Testis (tissue), 3 donors: Measurements from ENCODE around the gene SSBP3. TPM values are rescaled to one million over a fixed set of nuclear protein-coding genes. Genes with fewer than 3 reads are reported as not detected.

ENCODE experiments used
- DNase-seq: peaks from one replicate; pipeline ENCODE4 v3.0.0-alpha.2; 2019
- H3K27ac ChIP-seq, 2 donors: fragments of 200-600 bp; sonication (generic); one replicate each; pipeline ENCODE4 v1.5.1; 2019
- H3K27me3 ChIP-seq: fragments of 200-600 bp; sonication (generic); one replicate; pipeline ENCODE4 v1.5.1; 2019
- H3K36me3 ChIP-seq: fragments of 200-600 bp; sonication (generic); one replicate; pipeline ENCODE4 v1.5.1; 2017; ENCODE audit warnings: low read depth; ENCODE audit errors: missing control alignments
- H3K4me1 ChIP-seq: fragments of 200-600 bp; sonication (generic); one replicate; pipeline ENCODE4 v1.5.1; 2019
- H3K4me3 ChIP-seq, 2 donors: fragments of 200-600 bp; sonication (generic); one replicate each; pipeline ENCODE4 v1.5.1; 2017 to 2019
- H3K9me3 ChIP-seq: fragments of 200-600 bp; sonication (generic); one replicate; pipeline ENCODE4 v1.5.1; 2017
- POLR2A ChIP-seq: fragments of 450-650 bp; IDR thresholded peaks from one replicate; pipeline ENCODE4 v1.6.1; 2017; ENCODE audit warnings: antibody characterized with exemption, mild to moderate bottlenecking, moderate library complexity
- WGBS, 2 donors: methylation state at CpG; one replicate each; pipeline ENCODE4 v1.1.5; 2018; 5-methylcytosine and 5-hydroxymethylcytosine counted together
- intact Hi-C: fragments of 100-400 bp; cut with DNase I; formaldehyde crosslinking; loops from one replicate; pipeline ENCODE4 v1.15.1; 2023; ENCODE audit warnings: low total_unique reads
- polyA plus RNA-seq: library from polyadenylated mRNA; stranded (reverse); fragments of 350-450 nt; fragmentation: Illumina TruSeq; extraction: RNeasy Lipid Tissue Mini Kit (QIAGEN cat#74804); gene quantifications from one replicate; pipeline ENCODE4 v1.2.3, GENCODE V29; 2014; ENCODE audit warnings: low read depth, low replicate concordance; ENCODE audit not compliant: insufficient read depth
- total RNA-seq, 2 donors: library from RNA; depleted of rRNA; stranded (reverse); fragments of >200 nt; gene quantifications; one replicate each; pipeline ENCODE4 v1.2.3, GENCODE V29; 2016
- TF ChIP-seq, protein P1 (sequence below), 3 experiments: fragments of 450-650 bp in 2 of 3; fragments of 200-600 bp in 1 of 3; sonication (generic) in 1 of 3; IDR thresholded peaks; one replicate each; pipeline ENCODE4 v1.5.1; 2016 to 2019; ENCODE audit warnings: antibody characterized with exemption in 3 of 3, mild to moderate bottlenecking in 2 of 3, moderate library complexity in 1 of 3

The SSBP3 gene
- total and polyA plus RNA-seq, 3 donors from 2014 or later: 88.8 to 99.0 (median 91.6) TPM

DNA sequence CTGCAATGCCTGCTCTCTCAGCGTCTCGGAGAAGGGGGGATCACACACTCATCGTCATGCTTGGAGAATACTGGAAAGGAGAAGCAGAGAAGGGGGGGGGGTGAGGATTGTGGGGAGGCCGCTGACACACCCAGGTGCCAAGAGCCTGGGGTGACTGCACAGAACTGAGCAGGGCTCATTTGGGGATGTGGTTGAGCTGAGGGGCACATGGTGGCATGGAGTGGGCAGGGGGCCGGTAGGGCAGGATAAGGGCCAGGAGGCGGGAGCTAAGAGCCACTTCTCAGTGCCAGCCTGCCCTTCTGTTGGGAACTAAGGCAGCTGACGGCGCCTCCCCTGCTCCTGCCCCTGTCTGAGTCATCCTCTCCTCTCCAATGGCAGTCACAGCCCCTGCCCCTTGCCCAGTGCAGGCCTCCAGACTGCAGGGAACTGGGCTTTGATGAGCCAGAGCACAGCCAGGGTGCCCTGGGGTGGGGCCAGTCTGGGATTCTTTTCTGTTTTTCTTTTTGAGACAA lies 179.0 kb downstream of the SSBP3 start:
- H3K9me3 ChIP-seq: no peaks in the 10 kb centered on the region
- peaks cover 56% of the 10 kb centered on the region for H3K4me1 ChIP-seq
- H3K4me3 ChIP-seq: no peak overlapping the region
- no peaks in the 10 kb centered on the region for H3K36me3 ChIP-seq
- 73 to 83% methylated on average over 8 of the region's 8 CpGs for WGBS, 2 donors
- peak; percentile 56 for DNase-seq
- TF ChIP-seq, protein P1, sequence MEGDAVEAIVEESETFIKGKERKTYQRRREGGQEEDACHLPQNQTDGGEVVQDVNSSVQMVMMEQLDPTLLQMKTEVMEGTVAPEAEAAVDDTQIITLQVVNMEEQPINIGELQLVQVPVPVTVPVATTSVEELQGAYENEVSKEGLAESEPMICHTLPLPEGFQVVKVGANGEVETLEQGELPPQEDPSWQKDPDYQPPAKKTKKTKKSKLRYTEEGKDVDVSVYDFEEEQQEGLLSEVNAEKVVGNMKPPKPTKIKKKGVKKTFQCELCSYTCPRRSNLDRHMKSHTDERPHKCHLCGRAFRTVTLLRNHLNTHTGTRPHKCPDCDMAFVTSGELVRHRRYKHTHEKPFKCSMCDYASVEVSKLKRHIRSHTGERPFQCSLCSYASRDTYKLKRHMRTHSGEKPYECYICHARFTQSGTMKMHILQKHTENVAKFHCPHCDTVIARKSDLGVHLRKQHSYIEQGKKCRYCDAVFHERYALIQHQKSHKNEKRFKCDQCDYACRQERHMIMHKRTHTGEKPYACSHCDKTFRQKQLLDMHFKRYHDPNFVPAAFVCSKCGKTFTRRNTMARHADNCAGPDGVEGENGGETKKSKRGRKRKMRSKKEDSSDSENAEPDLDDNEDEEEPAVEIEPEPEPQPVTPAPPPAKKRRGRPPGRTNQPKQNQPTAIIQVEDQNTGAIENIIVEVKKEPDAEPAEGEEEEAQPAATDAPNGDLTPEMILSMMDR (IDR thresholded peaks at IDR 0.05): no peak
- TF ChIP-seq POLR2A: no peak
- intact Hi-C loops: no loop called here
- no peaks in the 10 kb centered on the region for H3K27me3 ChIP-seq
- no peak overlapping the region for H3K27ac ChIP-seq

DNA sequence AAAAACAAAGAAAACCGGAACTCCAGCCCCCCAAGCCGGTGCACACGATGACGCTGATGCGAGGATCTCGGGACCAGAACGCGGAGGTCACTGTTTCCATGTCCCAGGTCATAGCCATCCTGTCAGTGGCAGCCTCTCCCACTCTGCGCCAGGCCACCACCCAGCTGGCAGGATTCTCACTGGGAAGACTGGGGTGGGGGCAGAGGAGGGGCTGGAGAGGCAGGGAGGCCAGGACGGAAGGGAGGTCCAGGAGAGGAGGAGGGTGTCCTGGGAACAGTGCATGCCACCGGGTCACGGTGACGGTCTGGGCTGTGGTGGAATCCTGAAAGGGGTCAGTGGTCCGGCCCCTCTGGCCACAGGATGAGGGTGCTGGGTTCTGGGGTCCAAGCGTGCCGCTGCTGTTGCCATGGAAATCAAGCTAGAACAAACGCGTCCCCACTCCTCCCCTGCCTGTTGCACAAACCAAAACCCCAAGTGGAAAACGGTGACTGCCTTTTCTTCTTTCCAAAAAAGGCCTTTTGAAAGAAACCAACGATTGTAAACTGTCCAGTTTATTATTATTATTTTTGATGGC lies 180.1 kb downstream of the SSBP3 start:
- Histone ChIP-seq H3K4me1 (peaks cover 58% of the 10 kb centered on the region), H3K27ac (peak overlapping the region; percentile 2 to 59), H3K4me3 (no peak overlapping the region), H3K27me3 (no peaks in the 10 kb centered on the region), H3K36me3 (no peaks in the 10 kb centered on the region), H3K9me3 (no peaks in the 10 kb centered on the region)
- no peak for TF ChIP-seq POLR2A
- TF ChIP-seq, protein P1 (IDR thresholded peaks at IDR 0.05): no peak
- WGBS, 2 donors: 77 to 85% methylated on average over 17 to 20 of the region's 20 CpGs
- intact Hi-C loops: no loop called here
- DNase-seq: no peak

DNA sequence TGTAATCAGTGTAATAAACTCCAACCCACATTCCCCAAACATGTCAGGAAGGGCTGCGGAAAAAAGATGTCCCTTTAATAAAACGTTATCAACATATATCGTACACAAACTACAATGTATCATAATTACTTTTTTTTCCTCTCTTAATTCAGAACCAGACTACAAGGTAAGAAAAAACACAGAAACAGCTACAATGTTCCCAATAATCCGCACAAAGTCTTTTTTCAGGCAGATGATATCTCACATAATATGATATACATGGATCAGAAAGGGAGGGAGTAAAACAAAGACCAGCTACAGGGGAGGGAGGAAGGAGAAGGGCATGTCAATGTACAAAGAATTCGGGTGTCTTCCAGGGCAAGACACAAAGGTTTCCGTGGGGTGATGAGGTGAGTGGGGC lies 180.8 kb downstream of the SSBP3 start:
- H3K27ac ChIP-seq: peak overlapping the region; percentile 2 to 59
- H3K4me3 ChIP-seq: no peak overlapping the region
- H3K9me3 ChIP-seq: no peaks in the 10 kb centered on the region
- DNase-seq: no peak
- no peak for TF ChIP-seq POLR2A
- TF ChIP-seq, protein P1 (IDR thresholded peaks at IDR 0.05): no peak
- 53 to 58% methylated on average over 6 of the region's 6 CpGs for WGBS, 2 donors
- intact Hi-C loops: no loop called here
- H3K36me3 ChIP-seq: no peaks in the 10 kb centered on the region
- no peaks in the 10 kb centered on the region for H3K27me3 ChIP-seq
- peaks cover 63% of the 10 kb centered on the region for H3K4me1 ChIP-seq

DNA sequence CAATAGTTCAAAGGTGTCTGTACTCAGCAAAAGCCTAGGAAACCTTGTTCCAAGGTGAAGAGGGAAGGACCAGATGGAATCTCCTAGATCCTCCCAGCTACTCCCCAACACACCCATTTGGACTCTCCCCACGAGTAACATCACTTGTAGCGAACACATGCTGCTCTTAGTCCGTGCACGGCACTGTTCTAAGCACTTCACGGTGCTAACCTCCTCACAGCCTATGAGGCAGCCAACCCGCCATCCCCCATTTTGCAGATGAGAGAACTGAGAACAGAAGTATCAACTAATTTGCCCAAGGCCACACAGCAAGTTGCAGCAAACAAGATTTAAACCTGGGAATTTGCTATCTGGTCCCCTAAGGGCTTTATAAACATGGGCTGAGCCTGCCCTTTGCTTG lies 182.0 kb downstream of the SSBP3 start:
- H3K27ac ChIP-seq: peak overlapping the region in 1 of 2 donors; percentile 61
- no peak overlapping the region for H3K4me3 ChIP-seq
- H3K27me3 ChIP-seq: no peaks in the 10 kb centered on the region
- DNase-seq: no peak
- intact Hi-C loops: no loop called here
- H3K4me1 ChIP-seq: peaks cover 68% of the 10 kb centered on the region
- 71 to 73% methylated on average over 6 of the region's 6 CpGs for WGBS, 2 donors
- no peaks in the 10 kb centered on the region for H3K36me3 ChIP-seq
- no peaks in the 10 kb centered on the region for H3K9me3 ChIP-seq
- TF ChIP-seq, protein P1 (IDR thresholded peaks at IDR 0.05): no peak
- no peak for TF ChIP-seq POLR2A
